ENCODE measurements around the gene MCTP1.

DNA sequence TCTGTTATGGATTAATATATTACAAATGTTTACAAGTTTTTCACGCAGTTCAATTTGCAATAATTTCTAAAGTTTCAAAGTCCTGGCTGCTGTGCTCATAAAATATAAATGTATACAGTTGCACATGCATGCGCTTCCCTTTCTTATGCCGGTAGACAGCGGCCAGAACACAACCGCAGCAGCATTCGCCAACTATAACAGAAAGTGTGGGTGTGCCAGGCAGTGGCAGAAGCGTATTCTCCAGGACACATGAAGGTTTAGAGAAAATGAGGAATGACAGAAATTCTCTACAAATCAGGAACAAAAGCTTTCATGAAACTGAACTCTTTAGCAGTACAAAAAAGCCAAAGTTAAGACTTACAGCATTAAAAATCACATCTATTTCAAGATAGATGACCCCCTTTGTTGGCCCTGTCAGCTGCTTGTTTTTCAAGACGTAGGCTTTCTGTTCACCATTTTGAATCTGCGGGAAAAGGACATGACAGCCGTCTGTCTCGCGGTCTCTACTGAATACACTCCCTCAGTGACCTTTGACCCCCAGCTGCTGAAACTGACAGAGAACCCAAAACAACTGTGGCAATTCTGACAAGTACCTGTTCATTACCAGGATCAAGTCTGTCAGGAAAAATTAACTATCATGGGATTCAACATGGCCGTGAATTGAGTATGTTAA is 414.2 kb downstream of the MCTP1 start:
- TF ChIP-seq, protein P1, sequence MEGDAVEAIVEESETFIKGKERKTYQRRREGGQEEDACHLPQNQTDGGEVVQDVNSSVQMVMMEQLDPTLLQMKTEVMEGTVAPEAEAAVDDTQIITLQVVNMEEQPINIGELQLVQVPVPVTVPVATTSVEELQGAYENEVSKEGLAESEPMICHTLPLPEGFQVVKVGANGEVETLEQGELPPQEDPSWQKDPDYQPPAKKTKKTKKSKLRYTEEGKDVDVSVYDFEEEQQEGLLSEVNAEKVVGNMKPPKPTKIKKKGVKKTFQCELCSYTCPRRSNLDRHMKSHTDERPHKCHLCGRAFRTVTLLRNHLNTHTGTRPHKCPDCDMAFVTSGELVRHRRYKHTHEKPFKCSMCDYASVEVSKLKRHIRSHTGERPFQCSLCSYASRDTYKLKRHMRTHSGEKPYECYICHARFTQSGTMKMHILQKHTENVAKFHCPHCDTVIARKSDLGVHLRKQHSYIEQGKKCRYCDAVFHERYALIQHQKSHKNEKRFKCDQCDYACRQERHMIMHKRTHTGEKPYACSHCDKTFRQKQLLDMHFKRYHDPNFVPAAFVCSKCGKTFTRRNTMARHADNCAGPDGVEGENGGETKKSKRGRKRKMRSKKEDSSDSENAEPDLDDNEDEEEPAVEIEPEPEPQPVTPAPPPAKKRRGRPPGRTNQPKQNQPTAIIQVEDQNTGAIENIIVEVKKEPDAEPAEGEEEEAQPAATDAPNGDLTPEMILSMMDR (conservative IDR thresholded peaks at IDR 0.05; ENCODE audit: low read depth, low read length): no peak
- TF ChIP-seq EZH2phosphoT487 (IDR thresholded peaks at IDR 0.05; ENCODE audit: borderline replicate concordance, low read length): no peak
